ENCODE data around the gene RPS6KA6.

The RPS6KA6 gene

GRCh38 chrX:84044051-84044450, 143.9 kb downstream of the RPS6KA6 start:
- no peak for ATAC-seq
- TF ChIP-seq ZC3H10 (CRISPR knock-in tag; IDR thresholded peaks at IDR 0.05) (no peak), ZFP30 (CRISPR knock-in tag; IDR thresholded peaks at IDR 0.05) (no peak), OSR1 (CRISPR knock-in tag; IDR thresholded peaks at IDR 0.05) (no peak), TOX (CRISPR knock-in tag; IDR thresholded peaks at IDR 0.05; ENCODE audit: borderline replicate concordance) (no peak)
